HepG2 (cell line): ENCODE results near the gene NOB1. TPM values are rescaled to one million over a fixed set of nuclear protein-coding genes. Genes with fewer than 3 reads are reported as not detected.

Source experiments
- AKAP8 ChIP-seq: sonication (generic); formaldehyde crosslinking; IDR thresholded peaks from 2 replicates; pipeline ENCODE4 v1.5.1; 2020; ENCODE audit warnings: mild to moderate bottlenecking, missing genetic modification reagents
- CERS6 ChIP-seq: sonication (generic); formaldehyde crosslinking; IDR thresholded peaks from 2 replicates; pipeline ENCODE4 v1.5.0; 2020; ENCODE audit warnings: missing genetic modification reagents
- KLF12 ChIP-seq: sonication (generic); formaldehyde crosslinking; IDR thresholded peaks from 2 replicates; pipeline ENCODE4 v1.4.0; 2020; ENCODE audit warnings: missing genetic modification reagents, borderline replicate concordance
- KLF13 ChIP-seq: sonication (generic); formaldehyde crosslinking; IDR thresholded peaks from 2 replicates; pipeline ENCODE4 v1.4.0; 2020; ENCODE audit warnings: mild to moderate bottlenecking, missing genetic modification reagents
- NFE2 ChIP-seq: sonication (generic); formaldehyde crosslinking; IDR thresholded peaks from 2 replicates; pipeline ENCODE4 v1.4.0; 2020; ENCODE audit warnings: missing genetic modification reagents
- NFE2L2 ChIP-seq: fragments of 150-350 bp; IDR thresholded peaks from 2 replicates; pipeline ENCODE4 v1.6.1; 2014; ENCODE audit warnings: low read length
- TFDP2 ChIP-seq: sonication (generic); formaldehyde crosslinking; IDR thresholded peaks from 2 replicates; pipeline ENCODE4 v1.4.0; 2020; ENCODE audit warnings: missing genetic modification reagents
- TOPORS ChIP-seq: sonication (generic); formaldehyde crosslinking; IDR thresholded peaks from 2 replicates; pipeline ENCODE4 v1.8.0; 2023; ENCODE audit warnings: mild to moderate bottlenecking, missing genetic modification reagents
- XRCC5 ChIP-seq: fragments of 200-400 bp; formaldehyde crosslinking; optimal IDR thresholded peaks from 2 replicates; pipeline ENCODE3; 2017; ENCODE audit warnings: mild to moderate bottlenecking, low read length
- ZBTB46 ChIP-seq: sonication (generic); formaldehyde crosslinking; IDR thresholded peaks from 2 replicates; pipeline ENCODE4 v1.4.0; 2020; ENCODE audit warnings: mild to moderate bottlenecking, missing genetic modification reagents, borderline replicate concordance
- ZNF234 ChIP-seq: sonication (generic); formaldehyde crosslinking; conservative IDR thresholded peaks from 2 replicates; pipeline ENCODE4 v1.5.1; 2020; ENCODE audit warnings: mild to moderate bottlenecking, missing genetic modification reagents
- ZNF33B ChIP-seq: sonication (generic); formaldehyde crosslinking; IDR thresholded peaks from 2 replicates; pipeline ENCODE4 v1.5.1; 2020; ENCODE audit warnings: mild to moderate bottlenecking, missing genetic modification reagents
- ZNF367 ChIP-seq: sonication (generic); formaldehyde crosslinking; IDR thresholded peaks from 2 replicates; pipeline ENCODE4 v1.4.0; 2020; ENCODE audit warnings: missing genetic modification reagents, borderline replicate concordance
- ZNF501 ChIP-seq: sonication (generic); formaldehyde crosslinking; IDR thresholded peaks from 2 replicates; pipeline ENCODE4 v1.5.1; 2020; ENCODE audit warnings: mild to moderate bottlenecking, moderate library complexity, missing genetic modification reagents
- ZNF530 ChIP-seq: sonication (generic); formaldehyde crosslinking; IDR thresholded peaks from 2 replicates; pipeline ENCODE4 v1.5.0; 2020; ENCODE audit warnings: low read depth, mild to moderate bottlenecking, missing genetic modification reagents
- ZNF570 ChIP-seq: sonication (generic); formaldehyde crosslinking; IDR thresholded peaks from 2 replicates; pipeline ENCODE4 v1.4.0; 2020; ENCODE audit warnings: mild to moderate bottlenecking, missing genetic modification reagents, borderline replicate concordance
- ZNF841 ChIP-seq: sonication (generic); formaldehyde crosslinking; IDR thresholded peaks from 2 replicates; pipeline ENCODE4 v1.8.1; 2023; ENCODE audit warnings: missing genetic modification reagents, borderline replicate concordance
- polyA plus RNA-seq, 8 experiments: library from polyadenylated mRNA; depleted of rRNA in 3 of 8; stranded (reverse) in 7 of 8; unstranded in 1 of 8; fragments of >200 nt; fragmentation: Illumina TruSeq in 4 of 8; extraction: Trizol in 4 of 8; gene quantifications; 2 replicates each; pipeline versions ENCODE4 v1.2.1 to v1.2.3, GENCODE V29; 2011 to 2016; ENCODE audit warnings: low read depth in 4 of 8, missing spikeins in 1 of 8, mixed read lengths in 1 of 8; ENCODE audit not compliant: insufficient read depth in 1 of 8
- total RNA-seq, 5 experiments: library from RNA; depleted of rRNA; stranded (reverse); fragments of >200 nt; fragmentation: Illumina TruSeq; extraction: Trizol; gene quantifications; 2 replicates each; pipeline ENCODE4 v1.2.3, GENCODE V29; 2016; ENCODE audit warnings: low read depth in 1 of 5
- TF ChIP-seq, protein P1 (sequence below): sonication (generic); formaldehyde crosslinking; IDR thresholded peaks from 2 replicates; pipeline ENCODE4 v1.8.1; 2023; ENCODE audit warnings: mild to moderate bottlenecking, missing genetic modification reagents
- TF ChIP-seq, protein P2 (sequence below): sonication (generic); formaldehyde crosslinking; IDR thresholded peaks from 2 replicates; pipeline ENCODE4 v1.5.1; 2020; ENCODE audit warnings: missing genetic modification reagents, mild to moderate bottlenecking, borderline replicate concordance
- TF ChIP-seq, protein P3 (sequence below): sonication (generic); formaldehyde crosslinking; IDR thresholded peaks from 2 replicates; pipeline ENCODE4 v1.4.0; 2020; ENCODE audit warnings: missing genetic modification reagents; ENCODE audit errors: not compliant biosample characterization

Gene NOB1
- total and polyA plus RNA-seq, 2 of the 13 experiments (the other 11 are each of a cell fraction or from before 2014, with no cell fraction given) = 47.1 to 162 TPM

DNA sequence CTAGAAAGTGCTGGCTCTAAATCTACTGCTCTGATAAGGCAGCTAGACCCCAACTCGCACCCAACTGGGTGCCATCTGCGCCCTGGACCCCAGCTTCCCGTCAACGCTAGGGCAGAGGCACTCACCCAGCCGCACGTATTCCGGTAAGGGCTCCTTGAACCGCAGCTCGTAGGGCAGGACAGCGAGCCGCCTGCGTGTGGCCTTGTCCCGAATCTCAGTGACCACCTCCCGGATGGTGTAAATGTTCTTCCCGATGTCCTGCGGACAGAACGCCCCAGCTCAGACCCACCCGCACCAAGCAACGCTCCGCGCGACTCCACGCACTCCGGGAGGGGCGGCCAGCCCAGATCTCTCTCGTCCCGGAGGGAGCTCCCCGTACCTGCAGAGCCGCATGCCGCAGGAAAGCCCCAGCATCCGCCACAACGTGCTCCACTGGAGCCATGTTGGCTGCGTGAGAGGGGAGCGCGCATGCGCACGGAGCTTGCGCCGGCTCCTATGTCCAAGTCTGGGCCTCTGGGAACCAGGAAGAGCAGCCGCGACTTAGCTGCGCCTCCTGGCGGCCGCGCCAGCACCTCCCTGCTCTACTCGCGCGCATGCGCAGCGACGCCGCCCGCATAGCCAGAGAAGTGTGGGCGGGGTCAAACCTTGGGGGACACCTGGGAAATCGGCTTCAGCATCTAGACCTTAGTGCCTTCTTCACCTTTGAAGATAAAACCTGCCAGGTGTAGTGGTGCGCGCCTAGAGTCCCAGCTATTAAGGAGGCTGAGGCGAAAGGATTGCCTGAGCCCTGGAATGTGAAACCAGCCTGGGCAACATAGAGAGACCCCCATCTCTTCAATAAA lies at the start of gene NOB1 (continued):
- TF ChIP-seq XRCC5 (peak; percentile 92), ZNF530 (CRISPR knock-in tag) (no peak), ZNF234 (CRISPR knock-in tag) (peak; percentile 50; the same call in 1 of the 2 replicates), NFE2L2 (no peak; the same call in 1 of the 2 replicates), KLF12 (CRISPR knock-in tag) (peak; percentile 85), NFE2 (CRISPR knock-in tag) (peak; percentile 35; the same call in 1 of the 2 replicates), ZNF501 (CRISPR knock-in tag) (peak; percentile 98), KLF13 (CRISPR knock-in tag) (no peak), ZNF841 (CRISPR knock-in tag) (no peak), ZNF367 (CRISPR knock-in tag) (peak; percentile 44; the same call in 1 of the 2 replicates), TOPORS (CRISPR knock-in tag) (peak; percentile 71; the same call in 1 of the 2 replicates), ZNF33B (CRISPR knock-in tag) (peak; percentile 96), TFDP2 (peak; percentile 56; the same call in 1 of the 2 replicates), ZBTB46 (CRISPR knock-in tag) (no peak; the same call in 1 of the 2 replicates), ZNF570 (CRISPR knock-in tag) (peak; percentile 22; the same call in 1 of the 2 replicates), AKAP8 (CRISPR knock-in tag) (peak; percentile 77; the same call in 1 of the 2 replicates), CERS6 (peak; percentile 20; the same call in 1 of the 2 replicates)
- TF ChIP-seq, protein P1, sequence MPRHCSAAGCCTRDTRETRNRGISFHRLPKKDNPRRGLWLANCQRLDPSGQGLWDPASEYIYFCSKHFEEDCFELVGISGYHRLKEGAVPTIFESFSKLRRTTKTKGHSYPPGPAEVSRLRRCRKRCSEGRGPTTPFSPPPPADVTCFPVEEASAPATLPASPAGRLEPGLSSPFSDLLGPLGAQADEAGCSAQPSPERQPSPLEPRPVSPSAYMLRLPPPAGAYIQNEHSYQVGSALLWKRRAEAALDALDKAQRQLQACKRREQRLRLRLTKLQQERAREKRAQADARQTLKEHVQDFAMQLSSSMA (CRISPR knock-in tag) = no peak
- TF ChIP-seq, protein P2, sequence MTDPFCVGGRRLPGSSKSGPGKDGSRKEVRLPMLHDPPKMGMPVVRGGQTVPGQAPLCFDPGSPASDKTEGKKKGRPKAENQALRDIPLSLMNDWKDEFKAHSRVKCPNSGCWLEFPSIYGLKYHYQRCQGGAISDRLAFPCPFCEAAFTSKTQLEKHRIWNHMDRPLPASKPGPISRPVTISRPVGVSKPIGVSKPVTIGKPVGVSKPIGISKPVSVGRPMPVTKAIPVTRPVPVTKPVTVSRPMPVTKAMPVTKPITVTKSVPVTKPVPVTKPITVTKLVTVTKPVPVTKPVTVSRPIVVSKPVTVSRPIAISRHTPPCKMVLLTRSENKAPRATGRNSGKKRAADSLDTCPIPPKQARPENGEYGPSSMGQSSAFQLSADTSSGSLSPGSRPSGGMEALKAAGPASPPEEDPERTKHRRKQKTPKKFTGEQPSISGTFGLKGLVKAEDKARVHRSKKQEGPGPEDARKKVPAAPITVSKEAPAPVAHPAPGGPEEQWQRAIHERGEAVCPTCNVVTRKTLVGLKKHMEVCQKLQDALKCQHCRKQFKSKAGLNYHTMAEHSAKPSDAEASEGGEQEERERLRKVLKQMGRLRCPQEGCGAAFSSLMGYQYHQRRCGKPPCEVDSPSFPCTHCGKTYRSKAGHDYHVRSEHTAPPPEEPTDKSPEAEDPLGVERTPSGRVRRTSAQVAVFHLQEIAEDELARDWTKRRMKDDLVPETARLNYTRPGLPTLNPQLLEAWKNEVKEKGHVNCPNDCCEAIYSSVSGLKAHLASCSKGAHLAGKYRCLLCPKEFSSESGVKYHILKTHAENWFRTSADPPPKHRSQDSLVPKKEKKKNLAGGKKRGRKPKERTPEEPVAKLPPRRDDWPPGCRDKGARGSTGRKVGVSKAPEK (CRISPR knock-in tag) = 0 out of 2 replicates have a peak, but pooled peaks have one; percentile 34
- TF ChIP-seq, protein P3, sequence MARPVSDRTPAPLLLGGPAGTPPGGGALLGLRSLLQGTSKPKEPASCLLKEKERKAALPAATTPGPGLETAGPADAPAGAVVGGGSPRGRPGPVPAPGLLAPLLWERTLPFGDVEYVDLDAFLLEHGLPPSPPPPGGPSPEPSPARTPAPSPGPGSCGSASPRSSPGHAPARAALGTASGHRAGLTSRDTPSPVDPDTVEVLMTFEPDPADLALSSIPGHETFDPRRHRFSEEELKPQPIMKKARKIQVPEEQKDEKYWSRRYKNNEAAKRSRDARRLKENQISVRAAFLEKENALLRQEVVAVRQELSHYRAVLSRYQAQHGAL (CRISPR knock-in tag) = no peak
